ENCODE data around the gene INPP5K.

INPP5K gene

GRCh38 chr17:1506649-1507267, 9.7 kb downstream of the INPP5K start:
- DNase-seq (ENCODE audit: low read depth in 2 of 2) = no peak

GRCh38 chr17:1505586-1505985, 10.8 kb downstream of the INPP5K start:
- DNase-seq (ENCODE audit: low read depth in 2 of 2) = no peak

- DNase-seq (ENCODE audit: low read depth in 2 of 2) = no peak
Observed at GRCh38 chr17:1504866-1505265, 11.5 kb downstream of the INPP5K start.

GRCh38 chr17:1503699-1504098, 12.7 kb downstream of the INPP5K start:
- no peak for DNase-seq (ENCODE audit: low read depth in 2 of 2)

GRCh38 chr17:1498869-1499268, 17.5 kb downstream of the INPP5K start:
- no peak for DNase-seq (ENCODE audit: low read depth in 2 of 2)

GRCh38 chr17:1498233-1498632, 18.2 kb downstream of the INPP5K start:
- no peak for DNase-seq (ENCODE audit: low read depth in 2 of 2)

GRCh38 chr17:1497831-1498230, 18.6 kb downstream of the INPP5K start:
- DNase-seq (ENCODE audit: low read depth in 2 of 2) = no peak

GRCh38 chr17:1496869-1497268, 19.5 kb downstream of the INPP5K start:
- DNase-seq (ENCODE audit: low read depth in 2 of 2) = no peak

GRCh38 chr17:1495265-1495989, 21.0 kb downstream of the INPP5K start:
- DNase-seq (ENCODE audit: low read depth in 2 of 2) = no peak

- DNase-seq (ENCODE audit: low read depth in 2 of 2) = no peak
Observed at GRCh38 chr17:1494736-1495253, 21.6 kb downstream of the INPP5K start.

- DNase-seq (ENCODE audit: low read depth in 2 of 2) = no peak
Observed at GRCh38 chr17:1494203-1494602, 22.2 kb downstream of the INPP5K start.

- DNase-seq (ENCODE audit: low read depth in 2 of 2) = no peak
Observed at GRCh38 chr17:1493291-1493980, 23.0 kb downstream of the INPP5K start.

- no peak for DNase-seq (ENCODE audit: low read depth in 2 of 2)
Observed at GRCh38 chr17:1492249-1493206, 23.9 kb downstream of the INPP5K start, which contains the start of gene MYO1C. MYO1C (minus strand) TSS chr17:1492686; CDS start chr17:1492487, 199 bp downstream.

- no peak for DNase-seq (ENCODE audit: low read depth in 2 of 2)
Observed at GRCh38 chr17:1491443-1492248, 24.8 kb downstream of the INPP5K start.

- DNase-seq (ENCODE audit: low read depth in 2 of 2) = peak in 1 of 2 donors; percentile 37
Observed at GRCh38 chr17:1490643-1491442, 25.6 kb downstream of the INPP5K start.

- no peak for DNase-seq (ENCODE audit: low read depth in 2 of 2)
Observed at GRCh38 chr17:1488826-1489270, 27.6 kb downstream of the INPP5K start.

GRCh38 chr17:1487939-1488825, 28.2 kb downstream of the INPP5K start:
- peak; percentile 54 to 56 for DNase-seq (ENCODE audit: low read depth in 2 of 2)
